GM12874 (cell line): Measurements from ENCODE around the gene ZFYVE26.

Source experiments
- TF ChIP-seq, protein P1 (sequence below): IDR thresholded peaks from 2 replicates; pipeline ENCODE4 v1.5.1; 2011; ENCODE audit warnings: low read depth, mild to moderate bottlenecking, control low read depth, low read length, moderate library complexity; ENCODE audit not compliant: insufficient read depth

Gene ZFYVE26

DNA sequence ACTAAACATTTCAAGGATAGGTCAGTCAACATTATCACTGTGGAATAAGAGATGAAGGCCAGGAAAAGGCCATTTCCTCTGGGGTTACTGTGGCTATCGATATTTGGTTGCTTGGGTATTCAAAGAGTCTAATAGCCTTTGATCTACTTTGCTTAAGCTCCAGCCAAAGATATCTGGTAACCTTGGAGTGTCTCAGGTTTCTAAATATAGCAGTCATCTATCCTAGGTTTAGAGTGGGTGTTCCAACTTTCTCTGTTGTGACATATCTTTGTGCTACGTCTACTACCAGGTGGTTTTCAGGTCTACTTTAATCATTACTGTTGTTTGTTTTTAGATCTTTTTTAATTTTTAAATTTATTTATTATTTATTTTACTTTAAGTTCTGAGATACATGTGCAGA lies 72.3 kb downstream of the ZFYVE26 start:
- TF ChIP-seq, protein P1, sequence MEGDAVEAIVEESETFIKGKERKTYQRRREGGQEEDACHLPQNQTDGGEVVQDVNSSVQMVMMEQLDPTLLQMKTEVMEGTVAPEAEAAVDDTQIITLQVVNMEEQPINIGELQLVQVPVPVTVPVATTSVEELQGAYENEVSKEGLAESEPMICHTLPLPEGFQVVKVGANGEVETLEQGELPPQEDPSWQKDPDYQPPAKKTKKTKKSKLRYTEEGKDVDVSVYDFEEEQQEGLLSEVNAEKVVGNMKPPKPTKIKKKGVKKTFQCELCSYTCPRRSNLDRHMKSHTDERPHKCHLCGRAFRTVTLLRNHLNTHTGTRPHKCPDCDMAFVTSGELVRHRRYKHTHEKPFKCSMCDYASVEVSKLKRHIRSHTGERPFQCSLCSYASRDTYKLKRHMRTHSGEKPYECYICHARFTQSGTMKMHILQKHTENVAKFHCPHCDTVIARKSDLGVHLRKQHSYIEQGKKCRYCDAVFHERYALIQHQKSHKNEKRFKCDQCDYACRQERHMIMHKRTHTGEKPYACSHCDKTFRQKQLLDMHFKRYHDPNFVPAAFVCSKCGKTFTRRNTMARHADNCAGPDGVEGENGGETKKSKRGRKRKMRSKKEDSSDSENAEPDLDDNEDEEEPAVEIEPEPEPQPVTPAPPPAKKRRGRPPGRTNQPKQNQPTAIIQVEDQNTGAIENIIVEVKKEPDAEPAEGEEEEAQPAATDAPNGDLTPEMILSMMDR = no peak

DNA sequence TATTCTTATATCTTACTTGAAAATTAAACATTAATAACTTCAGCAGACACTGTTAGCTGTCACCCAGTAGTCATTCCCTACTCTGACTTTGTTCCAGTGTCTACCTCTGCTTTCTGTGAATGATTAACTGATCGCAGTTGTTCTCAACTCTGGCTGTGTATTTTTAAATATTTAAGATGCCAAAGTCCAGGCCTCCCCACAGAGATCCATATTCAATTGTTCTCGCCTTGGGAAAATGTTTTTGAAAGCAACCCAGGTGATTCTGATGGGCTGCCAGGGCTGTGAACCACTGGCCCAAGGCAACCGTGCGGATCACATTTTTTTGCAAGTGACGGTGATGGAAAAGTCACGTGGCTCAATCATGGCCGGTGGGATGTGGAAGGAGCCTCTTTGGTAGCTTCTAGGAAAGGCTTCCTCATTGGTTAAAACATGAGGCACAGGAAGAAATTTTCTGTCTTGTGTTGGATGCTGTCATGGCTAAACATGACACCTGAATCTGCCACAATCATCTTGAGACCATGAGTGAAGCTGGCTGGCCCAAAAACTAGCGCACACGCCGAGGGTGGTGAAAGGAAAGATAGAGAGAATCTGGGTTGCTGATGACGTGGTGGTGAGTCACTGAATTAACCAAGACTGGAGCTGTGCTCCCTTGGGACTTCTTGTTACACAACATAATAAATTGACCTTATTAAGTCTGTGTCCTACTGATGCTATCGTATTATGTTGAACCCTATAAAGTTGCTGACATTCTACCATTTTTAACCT lies 77.5 kb downstream of the ZFYVE26 start:
- TF ChIP-seq, protein P1 = no peak

DNA sequence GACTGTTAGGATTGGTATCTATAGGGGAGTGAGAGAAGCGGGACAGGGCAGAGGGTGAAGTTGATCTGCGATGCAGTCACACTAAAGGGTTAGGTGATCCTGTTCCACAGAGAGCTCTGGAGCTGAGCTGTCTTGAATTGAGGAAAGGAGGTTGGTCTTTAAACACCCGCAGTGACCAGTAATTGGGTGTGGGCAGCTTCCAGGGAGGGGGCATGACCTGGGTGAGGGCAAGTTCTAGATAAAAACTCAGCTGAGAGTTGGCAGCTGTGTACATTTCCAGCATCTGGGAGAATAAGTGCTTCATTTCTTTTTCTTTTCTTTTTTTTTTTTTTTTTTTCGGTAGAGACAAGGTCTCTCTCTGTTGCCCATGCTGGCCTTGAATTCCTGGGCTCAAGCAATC lies 79.6 kb downstream of the ZFYVE26 start:
- TF ChIP-seq, protein P1 = no peak

DNA sequence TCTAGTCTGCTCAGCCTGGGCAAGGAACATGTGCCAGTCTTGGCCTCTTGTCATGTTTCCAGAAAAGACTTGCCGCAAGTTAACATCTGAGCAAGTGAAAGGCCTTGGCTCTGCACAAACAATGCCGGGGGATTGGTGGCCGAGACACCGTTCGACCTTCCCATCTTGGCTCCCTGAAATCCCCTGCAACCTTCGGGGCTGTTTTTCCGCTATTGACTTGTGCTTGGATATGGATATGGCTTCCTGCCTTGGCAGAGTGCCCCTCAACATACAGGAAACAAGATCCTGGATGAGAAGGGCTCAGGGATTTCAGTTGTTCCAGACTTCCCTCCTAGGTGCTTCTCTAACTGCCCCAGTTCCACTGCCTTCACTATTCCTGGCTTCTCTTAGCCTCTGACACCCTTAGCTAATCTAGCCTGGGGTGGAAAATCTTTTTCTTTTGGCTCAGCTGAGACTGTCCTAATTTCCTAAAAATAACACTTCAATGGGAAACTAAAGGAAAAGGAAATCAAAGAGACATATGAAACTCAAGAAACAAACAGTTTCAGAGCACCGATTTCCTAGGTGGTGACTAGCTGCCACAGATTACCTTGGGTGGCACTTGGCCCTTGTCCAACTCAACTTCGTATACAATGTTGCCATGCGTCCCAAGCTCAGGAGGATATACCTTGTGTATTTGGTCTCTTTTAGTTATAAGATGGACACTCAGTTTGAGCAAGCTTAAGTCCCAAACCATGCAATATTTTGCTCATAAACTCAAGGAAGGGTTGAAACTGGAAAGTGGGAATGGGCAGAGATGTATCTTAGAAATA lies 80.8 kb downstream of the ZFYVE26 start:
- TF ChIP-seq, protein P1 = no peak

DNA sequence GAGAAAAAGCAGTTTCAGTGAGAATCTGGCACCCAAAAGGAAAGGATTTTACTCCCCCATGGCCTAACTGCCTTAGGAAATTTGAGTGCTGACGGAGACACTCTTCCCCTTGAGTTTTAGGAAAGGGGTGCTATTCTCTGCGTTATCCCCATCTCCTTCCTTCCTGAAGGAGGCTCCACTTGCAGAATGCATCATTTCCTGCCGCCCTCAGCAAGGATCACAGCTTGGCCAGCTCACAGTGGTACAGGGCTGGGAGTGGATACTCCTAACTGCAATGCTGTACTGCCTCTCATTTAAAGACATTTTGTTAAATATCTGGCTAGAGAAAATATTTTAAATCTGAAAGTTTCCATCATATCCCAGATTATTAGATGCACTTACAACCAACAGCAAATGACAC lies 81.7 kb downstream of the ZFYVE26 start:
- TF ChIP-seq, protein P1 = no peak

DNA sequence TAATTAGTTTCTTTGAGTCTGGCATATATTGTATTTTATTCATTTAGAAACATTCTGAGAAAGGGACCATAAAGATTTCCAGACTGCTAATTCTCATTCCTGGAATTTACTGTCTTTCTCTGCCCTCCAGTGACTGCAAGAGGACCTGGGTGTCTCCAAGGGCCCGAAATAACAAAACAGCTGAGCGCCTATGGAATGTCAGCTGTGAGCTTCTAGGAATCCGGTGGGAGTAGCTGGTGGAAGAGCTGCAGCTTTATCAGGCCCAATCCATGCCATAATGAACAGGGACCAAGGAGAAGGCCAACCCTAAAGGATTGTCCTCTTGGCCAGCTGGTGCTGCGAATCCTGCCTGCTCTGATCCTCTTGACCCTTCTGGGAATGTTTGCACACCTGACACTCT lies 82.8 kb downstream of the ZFYVE26 start:
- TF ChIP-seq, protein P1 = no peak

DNA sequence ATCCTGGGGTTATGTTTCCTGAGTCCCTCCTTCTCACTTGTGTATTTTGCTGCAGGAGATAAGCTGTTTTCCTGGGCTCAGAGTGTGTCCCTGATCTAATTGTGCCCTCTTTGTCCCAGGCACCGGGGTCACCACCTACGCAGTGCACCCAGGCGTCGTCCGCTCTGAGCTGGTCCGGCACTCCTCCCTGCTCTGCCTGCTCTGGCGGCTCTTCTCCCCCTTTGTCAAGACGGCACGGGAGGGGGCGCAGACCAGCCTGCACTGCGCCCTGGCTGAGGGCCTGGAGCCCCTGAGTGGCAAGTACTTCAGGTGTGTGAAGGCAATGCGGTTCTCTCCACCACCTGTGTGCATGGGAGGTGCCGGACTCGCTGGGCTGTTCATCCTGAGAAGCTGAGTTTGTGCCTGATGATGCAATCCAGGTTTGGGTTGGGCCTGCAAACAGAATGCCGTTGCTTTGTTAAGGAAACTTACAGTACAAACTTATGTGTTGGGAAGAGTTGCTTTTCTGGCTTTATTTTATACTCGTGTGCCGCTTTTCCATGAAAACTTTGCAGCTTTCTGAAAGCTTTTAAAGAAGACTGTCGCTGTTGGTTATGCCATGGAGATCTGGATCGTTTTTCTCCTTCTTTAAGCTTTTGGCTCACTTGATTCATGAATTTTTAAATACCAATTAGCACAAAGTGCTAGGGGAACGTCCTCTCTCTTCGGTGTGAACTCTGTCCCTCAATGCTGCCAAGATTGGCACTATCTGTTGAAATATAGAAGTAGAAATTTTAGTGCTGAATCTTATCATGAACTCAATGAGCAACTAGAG lies 87.1 kb downstream of the ZFYVE26 start:
- TF ChIP-seq, protein P1 = no peak
